Duodenal mucosa (tissue), 2 donors: ENCODE data around the gene PHYKPL.
"Not testable (repeated sequence)": the region's sequence is repeated elsewhere in the genome, so short reads cannot be mapped to it uniquely, and the experiment has no call there.

Source experiments
- H3K27ac ChIP-seq: one replicate; pipeline ENCODE4 v1.7.0; 2013; ENCODE audit warnings: low read depth, low read length
- H3K27me3 ChIP-seq, 2 donors: one replicate each; pipeline ENCODE4 v1.7.0; 2013; ENCODE audit warnings: low read length in 2 of 2, control low read depth in 1 of 2; ENCODE audit not compliant: insufficient read depth in 2 of 2, control insufficient read depth in 1 of 2
- H3K36me3 ChIP-seq, 2 donors: one replicate each; pipeline ENCODE4 v1.7.0; 2013; ENCODE audit warnings: low read length in 2 of 2, control low read depth in 1 of 2; ENCODE audit not compliant: insufficient read depth in 2 of 2, control insufficient read depth in 1 of 2
- H3K4me1 ChIP-seq, 2 donors: one replicate each; pipeline ENCODE4 v1.7.0; 2013; ENCODE audit warnings: low read length in 2 of 2, control low read depth in 1 of 2; ENCODE audit not compliant: insufficient read depth in 2 of 2, control insufficient read depth in 1 of 2
- H3K4me3 ChIP-seq, 2 donors: one replicate each; pipeline ENCODE4 v1.7.0; 2013; ENCODE audit warnings: low read length in 2 of 2, low read depth in 1 of 2
- H3K9ac ChIP-seq, 2 donors: one replicate each; pipeline ENCODE4 v1.7.0; 2013; ENCODE audit warnings: low read length in 2 of 2, low read depth in 1 of 2
- H3K9me3 ChIP-seq, 2 donors: one replicate each; pipeline ENCODE4 v1.7.0; 2013; ENCODE audit warnings: low read length in 2 of 2, control low read depth in 1 of 2; ENCODE audit not compliant: control insufficient read depth in 1 of 2

The PHYKPL gene

GRCh38 chr5:178234750-178235587 lies 2.4 kb upstream of the PHYKPL start:
- no peak overlapping the region for H3K4me3 ChIP-seq
- no peaks in the 10 kb centered on the region for H3K9me3 ChIP-seq
- peaks cover 53 to 54% of the 10 kb centered on the region in 2 donors for H3K4me1 ChIP-seq
- peak overlapping the region in 1 of 2 donors; percentile 6 for H3K9ac ChIP-seq
- H3K27ac ChIP-seq, result no peak overlapping the region
- peaks cover 6% of the 10 kb centered on the region in 2 donors for H3K36me3 ChIP-seq
- H3K27me3 ChIP-seq, result no peaks in the 10 kb centered on the region

GRCh38 chr5:178234121-178234749 lies 1.6 kb upstream of the PHYKPL start:
- Histone ChIP-seq H3K9ac (no peak overlapping the region), H3K36me3 (peaks cover 13% of the 10 kb centered on the region in 2 donors), H3K27ac (no peak overlapping the region), H3K4me1 (peaks cover 59% of the 10 kb centered on the region in 2 donors), H3K9me3 (no peaks in the 10 kb centered on the region), H3K4me3 (no peak overlapping the region), H3K27me3 (no peaks in the 10 kb centered on the region)

GRCh38 chr5:178232920-178233429 lies 373 bp upstream of the PHYKPL start:
- peaks cover 24 to 25% of the 10 kb centered on the region in 2 donors for H3K36me3 ChIP-seq
- peak overlapping the region; percentile 88 to 91 for H3K9ac ChIP-seq
- no peaks in the 10 kb centered on the region for H3K27me3 ChIP-seq
- H3K4me3 ChIP-seq, result peak overlapping the region; percentile 78 to 91
- H3K9me3 ChIP-seq, result no peaks in the 10 kb centered on the region
- peak overlapping the region; percentile 93 for H3K27ac ChIP-seq
- peaks cover 51 to 55% of the 10 kb centered on the region in 2 donors for H3K4me1 ChIP-seq

GRCh38 chr5:178231539-178232123 lies 971 bp downstream of the PHYKPL start:
- peak overlapping the region; percentile 93 for H3K27ac ChIP-seq
- H3K36me3 ChIP-seq, result peaks cover 34% of the 10 kb centered on the region in 2 donors
- H3K4me1 ChIP-seq, result peaks cover 43 to 50% of the 10 kb centered on the region in 2 donors
- no peaks in the 10 kb centered on the region for H3K27me3 ChIP-seq
- peak overlapping the region; percentile 78 to 91 for H3K4me3 ChIP-seq
- H3K9ac ChIP-seq, result peak overlapping the region; percentile 88 to 91
- no peaks in the 10 kb centered on the region for H3K9me3 ChIP-seq

- H3K4me1 ChIP-seq, result peaks cover 39 to 48% of the 10 kb centered on the region in 2 donors
- H3K36me3 ChIP-seq, result peaks cover 34 to 36% of the 10 kb centered on the region in 2 donors
- H3K9ac ChIP-seq, result peak overlapping the region; percentile 88 to 91
- H3K27me3 ChIP-seq, result no peaks in the 10 kb centered on the region
- H3K27ac ChIP-seq, result peak overlapping the region; percentile 93
- no peaks in the 10 kb centered on the region for H3K9me3 ChIP-seq
- H3K4me3 ChIP-seq, result peak overlapping the region; percentile 78 to 91
Measured at GRCh38 chr5:178230879-178231538, 1.6 kb downstream of the PHYKPL start.

GRCh38 chr5:178229861-178230260 lies 2.7 kb downstream of the PHYKPL start:
- H3K9ac ChIP-seq, result peak overlapping the region in 1 of 2 donors; percentile 0

GRCh38 chr5:178229111-178229510 lies 3.5 kb downstream of the PHYKPL start:
- not testable (repeated sequence) for H3K27me3 ChIP-seq, H3K27ac ChIP-seq, H3K9ac ChIP-seq, H3K4me3 ChIP-seq, H3K9me3 ChIP-seq
- Histone ChIP-seq H3K4me1 (peaks cover 39 to 43% of the 10 kb centered on the region in 2 donors), H3K36me3 (peaks cover 34 to 51% of the 10 kb centered on the region in 2 donors)

More at GRCh38 chr5:178229861-178230260, 2.7 kb downstream of the PHYKPL start:
- Histone ChIP-seq H3K27ac (no peak overlapping the region), H3K27me3 (no peaks in the 10 kb centered on the region), H3K4me1 (peaks cover 39 to 47% of the 10 kb centered on the region in 2 donors), H3K4me3 (no peak overlapping the region), H3K36me3 (peaks cover 34 to 44% of the 10 kb centered on the region in 2 donors), H3K9me3 (no peaks in the 10 kb centered on the region)

- peaks cover 34 to 55% of the 10 kb centered on the region in 2 donors for H3K36me3 ChIP-seq
- H3K27me3 ChIP-seq, result no peaks in the 10 kb centered on the region
- peaks cover 39 to 43% of the 10 kb centered on the region in 2 donors for H3K4me1 ChIP-seq
- H3K9ac ChIP-seq, result no peak overlapping the region
- no peak overlapping the region for H3K4me3 ChIP-seq
- no peaks in the 10 kb centered on the region for H3K9me3 ChIP-seq
- H3K27ac ChIP-seq, result no peak overlapping the region
Measured at GRCh38 chr5:178228609-178229008, 4.0 kb downstream of the PHYKPL start.

- Histone ChIP-seq H3K36me3 (peaks cover 41 to 57% of the 10 kb centered on the region in 2 donors), H3K27ac (no peak overlapping the region), H3K4me3 (no peak overlapping the region), H3K9me3 (no peaks in the 10 kb centered on the region), H3K27me3 (no peaks in the 10 kb centered on the region), H3K9ac (no peak overlapping the region), H3K4me1 (peaks cover 36 to 43% of the 10 kb centered on the region in 2 donors)
Measured at GRCh38 chr5:178227929-178228328, 4.7 kb downstream of the PHYKPL start.
